GM12801 (cell line): Measurements from ENCODE around the gene BCL2.

Source experiments
- TF ChIP-seq, protein P1 (sequence below): IDR thresholded peaks from one replicate; pipeline ENCODE4 v1.5.1; 2011; ENCODE audit warnings: control low read depth; ENCODE audit not compliant: insufficient read length; ENCODE audit errors: extremely low read depth

Gene BCL2

DNA sequence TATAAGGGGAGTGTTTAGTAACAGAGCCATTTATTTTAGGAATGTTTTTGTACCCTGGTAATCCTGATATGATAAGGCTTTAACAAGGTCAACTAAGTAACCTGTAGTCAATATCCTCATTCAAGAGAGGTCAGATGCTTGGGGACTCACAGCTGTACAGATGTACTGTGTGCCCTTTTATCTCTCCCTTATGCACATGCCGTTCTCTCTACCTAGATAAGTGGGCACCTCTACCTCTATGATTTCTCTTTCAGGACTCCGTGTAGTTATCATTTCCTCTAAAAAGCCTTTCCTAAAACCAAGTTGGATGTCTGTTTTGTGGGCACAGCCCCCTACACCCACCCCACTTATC is 132.4 kb downstream of the BCL2 start:
- TF ChIP-seq, protein P1, sequence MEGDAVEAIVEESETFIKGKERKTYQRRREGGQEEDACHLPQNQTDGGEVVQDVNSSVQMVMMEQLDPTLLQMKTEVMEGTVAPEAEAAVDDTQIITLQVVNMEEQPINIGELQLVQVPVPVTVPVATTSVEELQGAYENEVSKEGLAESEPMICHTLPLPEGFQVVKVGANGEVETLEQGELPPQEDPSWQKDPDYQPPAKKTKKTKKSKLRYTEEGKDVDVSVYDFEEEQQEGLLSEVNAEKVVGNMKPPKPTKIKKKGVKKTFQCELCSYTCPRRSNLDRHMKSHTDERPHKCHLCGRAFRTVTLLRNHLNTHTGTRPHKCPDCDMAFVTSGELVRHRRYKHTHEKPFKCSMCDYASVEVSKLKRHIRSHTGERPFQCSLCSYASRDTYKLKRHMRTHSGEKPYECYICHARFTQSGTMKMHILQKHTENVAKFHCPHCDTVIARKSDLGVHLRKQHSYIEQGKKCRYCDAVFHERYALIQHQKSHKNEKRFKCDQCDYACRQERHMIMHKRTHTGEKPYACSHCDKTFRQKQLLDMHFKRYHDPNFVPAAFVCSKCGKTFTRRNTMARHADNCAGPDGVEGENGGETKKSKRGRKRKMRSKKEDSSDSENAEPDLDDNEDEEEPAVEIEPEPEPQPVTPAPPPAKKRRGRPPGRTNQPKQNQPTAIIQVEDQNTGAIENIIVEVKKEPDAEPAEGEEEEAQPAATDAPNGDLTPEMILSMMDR: no peak

DNA sequence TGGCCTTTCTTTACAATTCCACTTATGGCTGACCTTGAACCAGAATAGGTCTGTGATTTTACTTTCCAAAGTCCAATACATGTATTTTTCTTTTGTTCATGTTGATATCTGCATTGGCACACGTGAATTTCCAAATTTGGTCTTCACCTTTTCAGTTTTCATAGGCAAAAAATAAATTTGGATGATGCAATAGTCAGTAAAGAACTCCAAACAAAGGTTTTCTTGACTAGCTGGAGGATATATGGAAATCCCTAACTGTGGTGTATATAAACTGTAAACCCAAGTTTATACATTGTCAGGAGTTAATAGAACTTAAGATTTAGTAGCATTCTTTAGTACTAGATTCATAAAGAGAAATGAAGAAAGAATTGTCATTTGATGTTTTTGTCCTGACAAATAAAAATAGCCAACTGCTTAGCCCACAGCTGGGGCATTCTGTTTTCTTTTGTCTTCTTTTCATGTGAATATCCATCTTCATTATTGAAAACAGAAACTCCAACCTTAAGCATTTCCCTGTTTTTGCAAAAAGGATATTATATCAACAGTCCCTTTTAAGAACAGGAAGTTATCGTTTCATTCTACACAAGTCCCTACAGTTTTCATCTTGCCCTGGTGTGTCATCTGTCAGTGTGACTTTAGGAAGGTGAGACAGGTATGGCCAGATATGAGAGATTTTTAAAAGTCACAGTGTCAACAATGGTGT is 132.9 kb downstream of the BCL2 start:
- TF ChIP-seq, protein P1: no peak

DNA sequence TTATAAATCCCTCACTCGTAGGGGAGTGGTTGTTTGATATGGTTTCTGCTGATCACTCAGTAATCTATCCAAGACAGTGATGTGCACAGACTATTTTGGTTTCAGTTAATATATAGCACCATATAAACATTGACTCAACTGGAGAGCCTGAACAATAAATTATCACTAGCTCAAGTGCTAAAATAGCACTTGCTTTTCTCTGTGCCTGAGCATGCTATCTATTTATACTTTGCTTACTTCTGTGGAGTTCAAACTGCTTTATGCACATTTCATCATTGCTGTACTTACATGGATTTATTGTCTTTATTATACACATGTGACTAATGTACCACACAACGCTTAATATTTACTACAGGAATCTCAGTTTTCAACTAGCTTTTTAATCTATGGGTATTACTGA is 133.6 kb downstream of the BCL2 start:
- TF ChIP-seq, protein P1: no peak

DNA sequence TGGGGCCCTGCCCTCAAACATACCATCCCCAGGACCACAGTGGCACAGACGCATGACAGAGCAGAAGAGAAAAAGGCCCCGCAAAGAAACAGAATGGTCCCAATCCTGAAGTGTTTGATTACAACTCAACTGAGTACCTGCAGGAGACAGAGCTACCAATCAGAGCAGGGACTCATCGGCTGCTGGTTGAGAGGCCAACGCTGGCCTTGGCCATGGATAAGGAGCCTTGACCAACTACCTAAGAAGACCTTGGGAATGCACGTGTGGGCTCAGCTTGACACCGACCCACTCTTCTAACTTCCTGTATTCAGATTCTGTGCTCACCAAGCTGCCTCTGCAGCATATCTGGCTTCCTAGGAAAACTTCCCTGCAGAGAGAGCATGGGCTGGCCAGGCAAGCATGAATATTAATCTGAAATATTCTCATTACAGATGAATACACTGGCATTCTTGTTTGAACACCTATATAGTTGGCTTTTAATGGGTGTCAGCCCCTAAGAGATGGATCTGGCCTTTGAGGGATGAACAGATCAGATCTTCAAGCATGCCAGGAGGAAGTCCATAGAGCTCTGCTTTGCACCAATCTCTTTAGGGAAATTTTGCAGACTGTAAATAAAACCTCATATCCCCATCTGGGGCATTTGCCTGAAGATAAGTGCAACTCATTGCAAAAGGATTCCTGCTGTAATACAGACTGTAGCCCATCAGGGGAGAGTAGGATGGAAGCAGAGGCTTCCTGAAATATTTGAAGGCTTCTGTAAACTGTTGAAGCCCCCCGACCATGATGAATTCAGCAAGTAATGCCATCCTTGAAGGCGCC is 135.4 kb downstream of the BCL2 start:
- TF ChIP-seq, protein P1: no peak

DNA sequence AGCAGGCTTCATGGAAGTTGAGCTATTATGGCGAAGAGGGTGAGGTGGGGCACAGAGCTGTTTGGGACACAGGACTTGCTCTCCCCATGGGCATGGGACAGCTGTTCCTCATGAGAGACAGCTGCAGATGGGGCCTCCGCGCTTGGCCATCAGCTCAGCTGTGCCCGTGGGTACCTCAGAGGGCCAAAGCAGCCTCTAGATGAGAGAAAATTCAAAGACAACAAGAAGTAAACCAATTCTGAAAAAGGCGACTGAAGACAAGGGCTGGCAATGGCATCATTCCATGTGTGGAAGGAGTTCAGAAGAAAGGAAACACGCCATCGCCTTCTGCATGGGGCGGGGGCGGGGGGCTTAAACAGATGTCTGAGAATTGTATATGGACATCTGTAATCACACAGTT is 136.2 kb downstream of the BCL2 start:
- TF ChIP-seq, protein P1: no peak

DNA sequence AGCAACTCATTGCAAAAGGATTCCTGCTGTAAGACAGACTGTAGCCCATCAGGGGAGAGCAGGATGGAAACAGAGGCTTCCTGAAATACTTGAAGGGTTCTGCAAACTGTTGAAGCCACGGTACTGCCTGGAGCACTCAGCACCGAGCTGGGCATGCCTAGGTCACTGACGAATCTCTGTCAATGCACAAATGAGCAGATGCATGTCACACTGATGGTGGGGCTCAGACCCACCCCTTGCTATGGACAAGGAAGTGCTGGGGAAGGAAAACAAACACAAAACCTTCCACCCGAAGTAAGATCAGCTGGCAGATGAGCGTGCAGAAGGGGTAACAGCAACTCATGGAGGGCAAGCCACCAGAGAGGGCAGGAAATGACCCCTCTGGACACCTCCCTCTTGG is 136.7 kb downstream of the BCL2 start:
- TF ChIP-seq, protein P1: no peak

DNA sequence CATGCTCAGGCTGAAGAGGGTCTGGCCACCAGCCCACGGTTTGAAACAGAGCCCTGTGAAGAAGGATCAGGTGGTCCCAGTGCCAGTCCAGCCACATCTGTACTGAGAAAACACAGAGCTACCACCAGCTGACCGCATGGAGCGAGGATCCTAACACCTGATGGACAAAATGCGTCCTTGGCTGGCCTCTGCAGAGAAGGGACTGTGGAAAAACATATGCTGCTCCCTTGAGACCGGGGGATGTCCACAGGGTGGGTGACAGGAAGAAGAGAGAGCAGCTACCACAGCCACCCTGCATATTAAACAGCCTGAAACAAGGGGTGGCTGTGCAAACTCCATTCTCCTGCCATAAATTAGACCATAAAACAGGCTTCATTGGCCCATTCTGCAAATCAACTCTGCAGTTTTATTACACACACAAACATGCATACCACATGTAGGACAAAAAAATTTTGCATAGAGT is 137.2 kb downstream of the BCL2 start:
- TF ChIP-seq, protein P1: no peak
